ENCODE measurements around the gene KRTAP20-1.

DNA sequence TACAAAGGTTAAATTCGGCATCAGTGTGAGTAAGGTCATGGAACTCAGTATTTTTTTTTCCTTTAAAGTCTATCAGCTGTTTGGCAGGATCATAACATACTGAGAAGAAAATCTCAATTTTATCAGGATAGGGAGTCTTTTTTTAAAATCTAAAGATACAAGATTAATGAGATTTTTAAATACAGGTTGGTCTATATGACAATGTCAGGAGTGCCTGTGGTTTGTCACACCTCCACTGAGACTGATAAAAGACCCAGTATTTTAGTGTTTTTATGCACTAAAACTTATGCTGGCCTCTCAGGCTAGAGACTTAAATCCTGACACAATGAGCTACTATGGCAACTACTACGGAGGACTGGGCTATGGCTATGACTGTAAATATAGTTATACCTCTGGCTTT, 26.3 kb downstream of the KRTAP20-1 start, which contains the start of gene KRTAP20-3:
- TF ChIP-seq, protein P1, sequence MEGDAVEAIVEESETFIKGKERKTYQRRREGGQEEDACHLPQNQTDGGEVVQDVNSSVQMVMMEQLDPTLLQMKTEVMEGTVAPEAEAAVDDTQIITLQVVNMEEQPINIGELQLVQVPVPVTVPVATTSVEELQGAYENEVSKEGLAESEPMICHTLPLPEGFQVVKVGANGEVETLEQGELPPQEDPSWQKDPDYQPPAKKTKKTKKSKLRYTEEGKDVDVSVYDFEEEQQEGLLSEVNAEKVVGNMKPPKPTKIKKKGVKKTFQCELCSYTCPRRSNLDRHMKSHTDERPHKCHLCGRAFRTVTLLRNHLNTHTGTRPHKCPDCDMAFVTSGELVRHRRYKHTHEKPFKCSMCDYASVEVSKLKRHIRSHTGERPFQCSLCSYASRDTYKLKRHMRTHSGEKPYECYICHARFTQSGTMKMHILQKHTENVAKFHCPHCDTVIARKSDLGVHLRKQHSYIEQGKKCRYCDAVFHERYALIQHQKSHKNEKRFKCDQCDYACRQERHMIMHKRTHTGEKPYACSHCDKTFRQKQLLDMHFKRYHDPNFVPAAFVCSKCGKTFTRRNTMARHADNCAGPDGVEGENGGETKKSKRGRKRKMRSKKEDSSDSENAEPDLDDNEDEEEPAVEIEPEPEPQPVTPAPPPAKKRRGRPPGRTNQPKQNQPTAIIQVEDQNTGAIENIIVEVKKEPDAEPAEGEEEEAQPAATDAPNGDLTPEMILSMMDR (IDR thresholded peaks at IDR 0.05): no peak
- TF ChIP-seq POLR2A (IDR thresholded peaks at IDR 0.05): no peak

Measured in adrenal gland (tissue), 5 donors.